Measurements from ENCODE around the gene MPP3. TPM values are rescaled to one million over a fixed set of nuclear protein-coding genes. Genes with fewer than 3 reads are reported as not detected.

MPP3 gene
- total RNA-seq, 1 experiment from 2014 or later: 19.9 TPM

- no peak overlapping the region for H3K4me3 Mint-ChIP-seq (ENCODE audit: low read depth, unreplicated experiment)
- TF ChIP-seq CTCF (IDR thresholded peaks at IDR 0.05; ENCODE audit: unreplicated experiment): no peak
- H3K36me3 Mint-ChIP-seq (ENCODE audit: insufficient read depth, unreplicated experiment): no peaks in the 10 kb centered on the region
- H3K9me3 Mint-ChIP-seq (ENCODE audit: low read depth, unreplicated experiment): no peaks in the 10 kb centered on the region
- H3K27me3 Mint-ChIP-seq (ENCODE audit: unreplicated experiment): peaks cover 43% of the 10 kb centered on the region
- CTCF ChIA-PET: interaction anchor here (0.6 to 1.7 kb wide), 7 partner anchors 12 to 489 kb away, joined by 3 to 5 read pairs (median 3); no protein-coding TSS in a partner anchor
- peaks cover 11% of the 10 kb centered on the region for H3K4me1 Mint-ChIP-seq (ENCODE audit: low read depth, unreplicated experiment)
- no peak overlapping the region for H3K27ac Mint-ChIP-seq (ENCODE audit: unreplicated experiment)
- intact Hi-C loops (cut with micrococcal nuclease; ENCODE audit: unreplicated experiment): loop anchor here (10.0 kb wide), 1 partner anchor 117 kb away; no protein-coding TSS in a partner anchor
- BruUV-seq (replicated peaks): no TSS peak
- DNase-seq: no peak
Observed at GRCh38 chr17:43877451-43878155, 44.7 kb upstream of the MPP3 start.

- Mint-ChIP-seq H3K27ac (ENCODE audit: unreplicated experiment) (no peak overlapping the region), H3K4me1 (ENCODE audit: low read depth, unreplicated experiment) (peaks cover 16% of the 10 kb centered on the region), H3K27me3 (ENCODE audit: unreplicated experiment) (peaks cover 49% of the 10 kb centered on the region), H3K36me3 (ENCODE audit: insufficient read depth, unreplicated experiment) (no peaks in the 10 kb centered on the region), H3K4me3 (ENCODE audit: low read depth, unreplicated experiment) (no peak overlapping the region), H3K9me3 (ENCODE audit: low read depth, unreplicated experiment) (no peaks in the 10 kb centered on the region)
- intact Hi-C loops (cut with micrococcal nuclease; ENCODE audit: unreplicated experiment): loop anchor here (10.0 kb wide), 1 partner anchor 118 kb away; no protein-coding TSS in a partner anchor
- DNase-seq: no peak
- no peak for TF ChIP-seq CTCF (IDR thresholded peaks at IDR 0.05; ENCODE audit: unreplicated experiment)
- CTCF ChIA-PET: interaction anchor here (0.6 to 1.7 kb wide), 2 partner anchors 37 to 489 kb away, joined by 4 to 5 read pairs; no protein-coding TSS in a partner anchor
- BruUV-seq (replicated peaks): no TSS peak
Observed at GRCh38 chr17:43877031-43877430, 44.1 kb upstream of the MPP3 start.

- BruUV-seq (replicated peaks): no TSS peak
- intact Hi-C loops (cut with micrococcal nuclease; ENCODE audit: unreplicated experiment): loop anchor here (10.0 kb wide), 1 partner anchor 119 kb away; no protein-coding TSS in a partner anchor
- no peak for TF ChIP-seq CTCF (IDR thresholded peaks at IDR 0.05; ENCODE audit: unreplicated experiment)
- Mint-ChIP-seq H3K9me3 (ENCODE audit: low read depth, unreplicated experiment) (no peaks in the 10 kb centered on the region), H3K27ac (ENCODE audit: unreplicated experiment) (no peak overlapping the region), H3K4me3 (ENCODE audit: low read depth, unreplicated experiment) (no peak overlapping the region), H3K36me3 (ENCODE audit: insufficient read depth, unreplicated experiment) (no peaks in the 10 kb centered on the region), H3K27me3 (ENCODE audit: unreplicated experiment) (peaks cover 53% of the 10 kb centered on the region), H3K4me1 (ENCODE audit: low read depth, unreplicated experiment) (peaks cover 18% of the 10 kb centered on the region)
- no peak for DNase-seq
- CTCF ChIA-PET: no interaction called here
Observed at GRCh38 chr17:43875476-43876147, 42.7 kb upstream of the MPP3 start.

DNA sequence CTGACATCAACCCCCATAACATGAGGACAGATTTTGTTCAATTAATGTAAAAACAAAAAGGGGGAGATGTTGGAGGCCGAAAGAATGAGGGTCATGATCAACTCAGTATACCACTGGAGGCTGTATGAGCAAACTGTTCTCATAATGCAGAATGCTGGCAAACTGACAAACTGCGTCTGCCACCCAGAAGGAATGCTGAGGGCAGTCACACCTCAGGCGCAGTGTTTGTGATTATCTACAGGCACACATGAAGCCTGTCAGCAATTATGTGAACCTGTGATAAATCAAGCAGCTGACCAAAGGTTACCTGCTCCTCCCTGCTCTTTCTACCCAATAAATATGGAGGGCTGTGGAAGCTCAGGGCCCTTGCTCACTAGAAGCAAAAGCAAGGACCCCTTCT is 41.3 kb upstream of the MPP3 start:
- BruUV-seq (replicated peaks): no TSS peak
- H3K36me3 Mint-ChIP-seq (ENCODE audit: insufficient read depth, unreplicated experiment): no peaks in the 10 kb centered on the region
- H3K4me1 Mint-ChIP-seq (ENCODE audit: low read depth, unreplicated experiment): peaks cover 18% of the 10 kb centered on the region
- H3K4me3 Mint-ChIP-seq (ENCODE audit: low read depth, unreplicated experiment): no peak overlapping the region
- peaks cover 65% of the 10 kb centered on the region for H3K27me3 Mint-ChIP-seq (ENCODE audit: unreplicated experiment)
- TF ChIP-seq CTCF (IDR thresholded peaks at IDR 0.05; ENCODE audit: unreplicated experiment): no peak
- CTCF ChIA-PET: no interaction called here
- H3K27ac Mint-ChIP-seq (ENCODE audit: unreplicated experiment): no peak overlapping the region
- DNase-seq: no peak
- intact Hi-C loops (cut with micrococcal nuclease; ENCODE audit: unreplicated experiment): loop anchor here (10.0 kb wide), 1 partner anchor 121 kb away; no protein-coding TSS in a partner anchor
- no peaks in the 10 kb centered on the region for H3K9me3 Mint-ChIP-seq (ENCODE audit: low read depth, unreplicated experiment)

Data from Calu3 (cell line).